WTC11 (cell line): Measurements from ENCODE around the gene SULF2. TPM values are rescaled to one million over a fixed set of nuclear protein-coding genes. Genes with fewer than 3 reads are reported as not detected.

Experiments
- ATAC-seq: fragments of 200-7000 bp; cut with Tn5 transposase; 2 replicates; pipeline ENCODE4 v1.10.0; 2021; ENCODE audit warnings: mild to moderate bottlenecking, moderate library complexity
- CTCF ChIA-PET: fragments of 300-600 bp; sonication (Branson Sonifier 250); formaldehyde crosslinking; loops from one replicate; lab custom pipeline; 2021; ENCODE audit warnings: antibody characterized with exemption; lab: Charles Lee
- POLR2A ChIA-PET: fragments of 350-600 bp; sonication (Branson Sonifier 250); formaldehyde crosslinking; loops from one replicate; lab custom pipeline; 2021; ENCODE audit warnings: antibody characterized with exemption; lab: Charles Lee
- DNase-seq: peaks from one replicate; pipeline ENCODE4 v3.0.0; 2021; ENCODE audit warnings: low spot score
- H3K27ac Mint-ChIP-seq: 2 replicates; pipeline ENCODE4 v1.8.0; 2021; ENCODE audit warnings: mixed read lengths
- H3K27me3 Mint-ChIP-seq: 2 replicates; pipeline ENCODE4 v1.8.0; 2021; ENCODE audit warnings: low read depth, mild to moderate bottlenecking, moderate library complexity, mixed read lengths
- H3K36me3 Mint-ChIP-seq: 2 replicates; pipeline ENCODE4 v1.8.0; 2021; ENCODE audit warnings: mixed read lengths
- H3K4me1 Mint-ChIP-seq: 2 replicates; pipeline ENCODE4 v1.8.0; 2022; ENCODE audit warnings: mixed read lengths
- H3K4me3 Mint-ChIP-seq: 2 replicates; pipeline ENCODE4 v1.8.0; 2021; ENCODE audit warnings: mild to moderate bottlenecking, moderate library complexity, mixed read lengths
- H3K9me3 Mint-ChIP-seq: 2 replicates; pipeline ENCODE4 v1.8.0; 2021; ENCODE audit warnings: mixed read lengths
- ATF6 ChIP-seq: sonication (generic); formaldehyde crosslinking; IDR thresholded peaks from 2 replicates; pipeline ENCODE4 v1.8.1; 2023; ENCODE audit warnings: mild to moderate bottlenecking, missing genetic modification reagents
- E2F5 ChIP-seq: sonication (generic); formaldehyde crosslinking; IDR thresholded peaks from 2 replicates; pipeline ENCODE4 v1.8.1; 2022; ENCODE audit warnings: mild to moderate bottlenecking, moderate library complexity, missing genetic modification reagents
- EMX1 ChIP-seq: fragments of 250-450 bp; sonication (Bioruptor Pico); IDR thresholded peaks from 2 replicates; pipeline ENCODE4 v1.8.0; 2021; ENCODE audit warnings: mild to moderate bottlenecking
- JUN ChIP-seq: sonication (generic); formaldehyde crosslinking; IDR thresholded peaks from 2 replicates; pipeline ENCODE4 v1.8.0; 2023; ENCODE audit warnings: mild to moderate bottlenecking, missing genetic modification reagents
- MAX ChIP-seq: sonication (generic); formaldehyde crosslinking; IDR thresholded peaks from 2 replicates; pipeline ENCODE4 v1.8.0; 2022; ENCODE audit warnings: mild to moderate bottlenecking, missing genetic modification reagents
- NR2C2 ChIP-seq: sonication (generic); formaldehyde crosslinking; IDR thresholded peaks from 2 replicates; pipeline ENCODE4 v1.8.0; 2022; ENCODE audit warnings: mild to moderate bottlenecking, missing genetic modification reagents
- OVOL2 ChIP-seq: fragments of 250-450 bp; sonication (Bioruptor Pico); IDR thresholded peaks from 2 replicates; pipeline ENCODE4 v1.9.0; 2021; ENCODE audit warnings: mild to moderate bottlenecking, borderline replicate concordance
- PRDM15 ChIP-seq: sonication (generic); formaldehyde crosslinking; IDR thresholded peaks from 2 replicates; pipeline ENCODE4 v1.8.0; 2022; ENCODE audit warnings: missing genetic modification reagents
- PREB ChIP-seq: sonication (generic); formaldehyde crosslinking; IDR thresholded peaks from 2 replicates; pipeline ENCODE4 v1.8.1; 2022; ENCODE audit warnings: mild to moderate bottlenecking, missing genetic modification reagents, moderate library complexity, borderline replicate concordance
- SMAD3 ChIP-seq: sonication (generic); formaldehyde crosslinking; IDR thresholded peaks from 2 replicates; pipeline ENCODE4 v1.8.0; 2022; ENCODE audit warnings: missing genetic modification reagents, mild to moderate bottlenecking, borderline replicate concordance
- TP53 ChIP-seq: sonication (generic); formaldehyde crosslinking; IDR thresholded peaks from 2 replicates; pipeline ENCODE4 v1.8.1; 2023; ENCODE audit warnings: mild to moderate bottlenecking, missing genetic modification reagents
- ZBTB43 ChIP-seq: sonication (generic); formaldehyde crosslinking; IDR thresholded peaks from 2 replicates; pipeline ENCODE4 v1.8.1; 2023; ENCODE audit warnings: mild to moderate bottlenecking, missing genetic modification reagents
- ZNF121 ChIP-seq: sonication (generic); formaldehyde crosslinking; IDR thresholded peaks from 2 replicates; pipeline ENCODE4 v1.8.0; 2023; ENCODE audit warnings: missing genetic modification reagents
- ZNF219 ChIP-seq: sonication (generic); formaldehyde crosslinking; IDR thresholded peaks from 2 replicates; pipeline ENCODE4 v1.8.0; 2023; ENCODE audit warnings: missing genetic modification reagents, mild to moderate bottlenecking, borderline replicate concordance
- ZNF232 ChIP-seq: sonication (generic); formaldehyde crosslinking; IDR thresholded peaks from 2 replicates; pipeline ENCODE4 v1.8.0; 2022; ENCODE audit warnings: mild to moderate bottlenecking, missing genetic modification reagents
- ZNF281 ChIP-seq: sonication (generic); formaldehyde crosslinking; IDR thresholded peaks from 2 replicates; pipeline ENCODE4 v1.8.0; 2023; ENCODE audit warnings: mild to moderate bottlenecking, missing genetic modification reagents
- ZNF423 ChIP-seq: fragments of 250-450 bp; sonication (Bioruptor Pico); IDR thresholded peaks from 2 replicates; pipeline ENCODE4 v2.1.2; 2022; ENCODE audit warnings: mild to moderate bottlenecking, moderate library complexity
- total RNA-seq: library from RNA; stranded (reverse); gene quantifications from 3 replicates; pipeline ENCODE4 v1.2.3, GENCODE V29; 2021

The SULF2 gene
- total RNA-seq, 1 experiment from 2014 or later, result 36.0 TPM

- H3K36me3 Mint-ChIP-seq, result no peaks in the 10 kb centered on the region; the same call in 1 of the 2 replicates
- no peaks in the 10 kb centered on the region for H3K27me3 Mint-ChIP-seq
- POLR2A ChIA-PET, result no interaction called here
- no peak for ATAC-seq
- CTCF ChIA-PET, result interaction anchor here (0.6 to 1.9 kb wide), 8 partner anchors 10 to 939 kb away, joined by 3 to 6 read pairs (median 6); no protein-coding TSS in a partner anchor
- no peak for TF ChIP-seq E2F5
- TF ChIP-seq MAX (CRISPR knock-in tag), result no peak
- no peak for TF ChIP-seq NR2C2
- no peak for TF ChIP-seq ZBTB43
- TF ChIP-seq PREB (CRISPR knock-in tag), result no peak
- TF ChIP-seq ZNF423, result no peak
- no peak for TF ChIP-seq PRDM15 (CRISPR knock-in tag)
- TF ChIP-seq ZNF121 (CRISPR knock-in tag), result no peak
- no peak for TF ChIP-seq ZNF232 (CRISPR knock-in tag)
- TF ChIP-seq, all 79 proteins: peak for 0
- peaks cover 5% of the 10 kb centered on the region; the same call in 1 of the 2 replicates for H3K9me3 Mint-ChIP-seq
- no peak for DNase-seq
- H3K4me3 Mint-ChIP-seq, result no peak overlapping the region
- H3K27ac Mint-ChIP-seq, result no peak overlapping the region
- peaks cover 6% of the 10 kb centered on the region for H3K4me1 Mint-ChIP-seq
These were observed 104.3 kb downstream of the SULF2 start for GRCh38 chr20:47680804-47681529.

- Mint-ChIP-seq H3K36me3 (no peaks in the 10 kb centered on the region; the same call in 1 of the 2 replicates), H3K4me3 (no peak overlapping the region), H3K27me3 (no peaks in the 10 kb centered on the region), H3K4me1 (peaks cover 10% of the 10 kb centered on the region), H3K9me3 (peaks cover 5% of the 10 kb centered on the region; the same call in 1 of the 2 replicates), H3K27ac (0 out of 2 replicates have a peak overlapping the region, but pooled peaks have one; percentile 63)
- TF ChIP-seq JUN (CRISPR knock-in tag), result no peak
- TF ChIP-seq TP53, result no peak
- no peak for TF ChIP-seq ZNF281 (CRISPR knock-in tag)
- no peak for TF ChIP-seq SMAD3 (CRISPR knock-in tag)
- TF ChIP-seq PRDM15 (CRISPR knock-in tag), result no peak
- no peak for TF ChIP-seq ZNF219 (CRISPR knock-in tag)
- TF ChIP-seq OVOL2, result no peak
- TF ChIP-seq EMX1 (CRISPR knock-in tag), result no peak
- no peak for TF ChIP-seq ATF6
- POLR2A ChIA-PET, result no interaction called here
- CTCF ChIA-PET, result interaction anchor here (1.4 to 4.7 kb wide), 4 partner anchors 16 to 942 kb away, joined by 5 to 53 read pairs (median 10); no protein-coding TSS in a partner anchor
- ATAC-seq (no peak), DNase-seq (no peak)
These were observed 105.8 kb downstream of the SULF2 start for GRCh38 chr20:47679462-47679861.
